Brain microvascular endothelial cell (primary cell): ENCODE data around the gene GLRX3.

Experiments used
- DNase-seq: peaks from one replicate; pipeline ENCODE4 v3.0.0-alpha.2; 2020
- H3K27ac ChIP-seq: fragments of 250-450 bp; sonication (Bioruptor Pico); 2 replicates; pipeline ENCODE4 v1.5.1; 2020; ENCODE audit warnings: mild to moderate bottlenecking, moderate library complexity
- H3K27me3 ChIP-seq: fragments of 250-450 bp; sonication (Bioruptor Pico); replicated peaks from 2 replicates; pipeline ENCODE4 v1.5.1; 2020; ENCODE audit warnings: mild to moderate bottlenecking
- H3K36me3 ChIP-seq: fragments of 250-450 bp; sonication (Bioruptor Pico); replicated peaks from 2 replicates; pipeline ENCODE4 v1.5.1; 2020; ENCODE audit warnings: mild to moderate bottlenecking
- H3K4me3 ChIP-seq: 2 replicates; pipeline ENCODE4 v1.5.1; 2011; ENCODE audit warnings: low read depth, mild to moderate bottlenecking, control low read depth, low read length, moderate library complexity
- CTCF ChIP-seq: IDR thresholded peaks from 2 replicates; pipeline ENCODE4 v1.5.1; 2011; ENCODE audit warnings: low read depth, mild to moderate bottlenecking, moderate library complexity, low read length, control low read depth, inconsistent platforms; ENCODE audit errors: missing control alignments
- in situ Hi-C: cut with HindIII; loops from 2 replicates; pipeline ENCODE4 v1.10.0; 2017; ENCODE audit warnings: low sequenced_read_pairs, low pct_ligation_motif_present

The GLRX3 gene

GRCh38 chr10:130221456-130222375 is 85.5 kb downstream of the GLRX3 start:
- no peaks in the 10 kb centered on the region for H3K36me3 ChIP-seq
- H3K4me3 ChIP-seq = no peak overlapping the region
- no peak for TF ChIP-seq CTCF
- H3K27ac ChIP-seq = no peak overlapping the region
- in situ Hi-C loops = no loop called here
- no peak for DNase-seq
- no peaks in the 10 kb centered on the region for H3K27me3 ChIP-seq

GRCh38 chr10:130222381-130222780 is 86.2 kb downstream of the GLRX3 start:
- Histone ChIP-seq H3K36me3 (no peaks in the 10 kb centered on the region), H3K27me3 (no peaks in the 10 kb centered on the region), H3K27ac (no peak overlapping the region), H3K4me3 (no peak overlapping the region)
- in situ Hi-C loops = no loop called here
- no peak for TF ChIP-seq CTCF
- no peak for DNase-seq

- TF ChIP-seq CTCF = no peak
- Histone ChIP-seq H3K27ac (no peak overlapping the region), H3K27me3 (no peaks in the 10 kb centered on the region), H3K36me3 (no peaks in the 10 kb centered on the region), H3K4me3 (no peak overlapping the region)
- no peak for DNase-seq
- in situ Hi-C loops = no loop called here
Measured at GRCh38 chr10:130224228-130224627, 88.0 kb downstream of the GLRX3 start.

- H3K36me3 ChIP-seq = no peaks in the 10 kb centered on the region
- no peaks in the 10 kb centered on the region for H3K27me3 ChIP-seq
- in situ Hi-C loops = no loop called here
- H3K4me3 ChIP-seq = no peak overlapping the region
- H3K27ac ChIP-seq = no peak overlapping the region
- TF ChIP-seq CTCF = no peak
- DNase-seq = no peak
Measured at GRCh38 chr10:130226012-130226411, 89.8 kb downstream of the GLRX3 start.

- no peak for TF ChIP-seq CTCF
- no peak for DNase-seq
- Histone ChIP-seq H3K27me3 (no peaks in the 10 kb centered on the region), H3K36me3 (no peaks in the 10 kb centered on the region), H3K4me3 (no peak overlapping the region), H3K27ac (no peak overlapping the region)
- in situ Hi-C loops = no loop called here
Measured at GRCh38 chr10:130227883-130228282, 91.7 kb downstream of the GLRX3 start.
